ENCODE measurements around the gene TNFAIP8L2. TPM values are rescaled to one million over a fixed set of nuclear protein-coding genes. Genes with fewer than 3 reads are reported as not detected.

TNFAIP8L2 gene
- total and polyA plus RNA-seq, 2 of the 8 experiments (the other 6 are each of a cell fraction or from before 2014, with no cell fraction given), result not detected

GRCh38 chr1:151198254-151199127, 42.0 kb downstream of the TNFAIP8L2 start, which contains the start of gene PIP5K1A:
TSS of gene PIP5K1A (plus strand) at chr1:151198552. CDS start at chr1:151198997, 445 bp downstream.
- Histone ChIP-seq H2AK5ac (ENCODE audit: low read depth, low read length) (peak within 1 kb of the TSS; percentile 89), H2AFZ (ENCODE audit: low read length) (peak within 1 kb of the TSS; percentile 62; the same call in 1 of the 2 replicates)
- peak; percentile 24 for FAIRE-seq
- TF ChIP-seq TEAD4 (IDR thresholded peaks at IDR 0.05; ENCODE audit: low read depth, low read length) (no peak), JUN (IDR thresholded peaks at IDR 0.05; ENCODE audit: low read depth, low read length) (no peak), POLR2AphosphoS5 (IDR thresholded peaks at IDR 0.05; ENCODE audit: low read depth, low read length) (peak; percentile 81), MAFK (IDR thresholded peaks at IDR 0.05; ENCODE audit: low read depth, low read length) (no peak), SAP30 (IDR thresholded peaks at IDR 0.05; ENCODE audit: insufficient read depth, insufficient replicate concordance, low read length) (peak; percentile 37), ZNF274 (IDR thresholded peaks at IDR 0.05; ENCODE audit: borderline replicate concordance, extremely low read depth, low read length) (no peak)

More at GRCh38 chr1:151198254-151199127, 42.0 kb downstream of the TNFAIP8L2 start, which contains the start of gene PIP5K1A:
- Histone ChIP-seq H2BK20ac (ENCODE audit: low read length) (no peak within 1 kb of the TSS), H4K91ac (replicated peaks; ENCODE audit: insufficient read length, low read length) (peak within 1 kb of the TSS; percentile 73), H3K18ac (ENCODE audit: extremely low read depth, low read length) (peak within 1 kb of the TSS; percentile 97), H3K79me2 (ENCODE audit: control insufficient read depth in 1 of 2, insufficient read depth in 2 of 2, low read length in 2 of 2) (peaks cover 34 to 50% of the 10 kb centered on the region in 2 experiments), H2BK12ac (ENCODE audit: low read depth, low read length) (peak within 1 kb of the TSS; percentile 95), H3K23ac (ENCODE audit: insufficient read length) (no peak within 1 kb of the TSS), H3K23me2 (ENCODE audit: low read depth, low read length) (peaks cover 13% of the 10 kb centered on the region), H3K36me3 (ENCODE audit: control insufficient read depth in 2 of 4, insufficient read depth in 4 of 4, low read length in 3 of 4) (peaks cover 0 to 8% (median 4%) of the 10 kb centered on the region in 4 experiments; a peak in 2 of 8 replicates), H3K27me3 (replicated peaks in 1 of 4; ENCODE audit: control insufficient read depth in 3 of 4, extremely low read depth in 1 of 4, insufficient read depth in 3 of 4, low read length in 3 of 4) (no peaks in the 10 kb centered on the region), H3K4me1 (replicated peaks in 1 of 4; ENCODE audit: control insufficient read depth in 3 of 4, insufficient read depth in 4 of 4, low read length in 3 of 4) (peaks cover 2 to 4% (median 3%) of the 10 kb centered on the region in 4 experiments; a peak in 3 of 7 replicates), H3K4me2 (ENCODE audit: insufficient read depth in 1 of 2, low read depth in 2 of 2, low read length in 2 of 2) (peak within 1 kb of the TSS; percentile 68 to 69), H4K8ac (ENCODE audit: extremely low read depth, insufficient read depth, low read length) (peak within 1 kb of the TSS; percentile 94), H2BK15ac (ENCODE audit: low read length) (no peak within 1 kb of the TSS), H4K20me1 (replicated peaks in 1 of 2; ENCODE audit: control insufficient read depth in 1 of 2, insufficient read depth in 2 of 2, low read length in 2 of 2) (peaks cover 4 to 7% of the 10 kb centered on the region in 2 experiments), H2BK5ac (ENCODE audit: low read depth, low read length) (peak within 1 kb of the TSS; percentile 97), H3K27ac (ENCODE audit: low read depth, low read length) (peak within 1 kb of the TSS; percentile 85), H3K79me1 (ENCODE audit: low read depth, low read length) (no peaks in the 10 kb centered on the region), H3K9me3 (ENCODE audit: insufficient read depth in 2 of 2, low read depth in 1 of 2, low read length in 1 of 2) (no peaks in the 10 kb centered on the region), H4K5ac (ENCODE audit: insufficient read length, low read depth, low read length) (peak within 1 kb of the TSS; percentile 93), H3K4ac (replicated peaks; ENCODE audit: insufficient read length, low read depth, low read length) (peak within 1 kb of the TSS; percentile 100), H3K14ac (ENCODE audit: insufficient read length) (no peak within 1 kb of the TSS), H3K9ac (replicated peaks in 1 of 4; ENCODE audit: extremely low read depth in 1 of 4, low read depth in 3 of 4, low read length in 3 of 4) (peak within 1 kb of the TSS; percentile 75 to 98 (median 86)), H3K4me3 (ENCODE audit: extremely low read depth in 1 of 4, insufficient read depth in 2 of 4, low read depth in 3 of 4, low read length in 4 of 4) (peak within 1 kb of the TSS; percentile 74 to 99 (median 93)), H2BK120ac (replicated peaks; ENCODE audit: low read depth, low read length) (peak within 1 kb of the TSS; percentile 94), H3K56ac (replicated peaks; ENCODE audit: insufficient read length, low read depth, low read length) (peak within 1 kb of the TSS; percentile 96)
- WGBS, 2 experiments (ENCODE audit: extremely low coverage in 1 of 2, insufficient coverage in 1 of 2, insufficient read length in 1 of 2, insufficient replicate concordance in 2 of 2, low coverage in 1 of 2, low lambda C conversion rate in 2 of 2, missing lambda C conversion rate in 1 of 2), result 2% methylated on average over 59 of the region's 60 CpGs; no CpG with 5 or more reads in 1 of the 2 experiments
- ChIA-PET CTCF (ENCODE audit: partially characterized antibody) (interaction anchor here (1.0 kb wide), 2 partner anchors 57 to 99 kb away, joined by 3 read pairs; no protein-coding TSS in a partner anchor), POLR2A (ENCODE audit: partially characterized antibody) (interaction anchor here (0.6 to 1.9 kb wide), 8 partner anchors 9 to 201 kb away, joined by 3 to 7 read pairs (median 4); partner anchors contain the start of genes PSMB4, PSMD4 and VPS72)
- DNase-seq (ENCODE audit: low read depth in 1 of 2, low spot score in 2 of 2), result peak; percentile 75 to 98

All from H1 (cell line).